Testis (tissue), 2 donors: ENCODE results near the gene RBMXL2.

Experiments used
- CTCF ChIP-seq, 3 experiments: fragments of 450-650 bp in 2 of 3; fragments of 200-600 bp in 1 of 3; sonication (generic) in 1 of 3; IDR thresholded peaks; one replicate each; pipeline ENCODE4 v1.5.1; 2016 to 2019; ENCODE audit warnings: antibody characterized with exemption in 3 of 3, mild to moderate bottlenecking in 2 of 3, moderate library complexity in 1 of 3
- POLR2A ChIP-seq: fragments of 450-650 bp; IDR thresholded peaks from one replicate; pipeline ENCODE4 v1.6.1; 2017; ENCODE audit warnings: antibody characterized with exemption, mild to moderate bottlenecking, moderate library complexity

GRCh38 chr11:7057641-7058040 lies 31.2 kb upstream of the RBMXL2 start:
- TF ChIP-seq POLR2A = no peak
- no peak for TF ChIP-seq CTCF (IDR thresholded peaks at IDR 0.05)
